Measurements from ENCODE around the gene CEMP1. TPM values are rescaled to one million over a fixed set of nuclear protein-coding genes. Genes with fewer than 3 reads are reported as not detected.
A peak's percentile ranks its signal among the peaks of the same experiment; 100 is the strongest.
"Not testable (repeated sequence)": the region's sequence is repeated elsewhere in the genome, so short reads cannot be mapped to it uniquely, and the experiment has no call there.

Gene CEMP1
- 1 to 10 TPM; 1.6 to 2.1 TPM for total RNA-seq
- polyA plus RNA-seq, result 1 to 10 TPM in 2 of 3 donors, under 1 TPM in 1; 0.81 to 6.0 (median 2.8) TPM
- total RNA-seq, result 0.06 to 3.9 (median 0.56) reads per million in 6 experiments

DNA sequence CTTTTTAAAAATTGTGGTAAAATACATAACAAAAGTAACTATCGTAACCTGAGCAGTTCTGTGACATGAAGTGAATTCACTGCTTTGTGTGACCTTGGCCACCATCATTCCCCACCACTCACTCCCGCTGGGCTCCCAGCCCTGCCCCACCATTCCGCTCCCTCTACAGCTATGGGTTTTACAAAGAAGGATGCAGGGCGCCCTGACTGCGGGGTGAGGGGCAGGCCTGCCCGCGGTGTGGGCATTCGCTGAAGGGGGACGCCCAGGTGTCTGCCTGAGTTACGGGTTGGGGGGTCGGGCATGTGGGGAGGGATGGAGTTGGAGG lies at the start of gene CEMP1:
TSS of gene CEMP1 (minus strand) at position 38 of the 325 bp plus-strand sequence. CDS start 335 bp downstream, outside the sequence.
- peaks cover 9 to 31% (median 19%) of the 10 kb centered on the region in 4 donors for H3K4me1 Mint-ChIP-seq

GRCh38 chr16:2580818-2581217 lies 49.6 kb upstream of the CEMP1 start:
- H3K27me3 Mint-ChIP-seq, H3K4me3 Mint-ChIP-seq, ATAC-seq, DNase-seq, H3K27ac Mint-ChIP-seq, H3K9me3 Mint-ChIP-seq, POLR2A ChIA-PET, H3K4me1 Mint-ChIP-seq: not testable (repeated sequence)
- H3K36me3 Mint-ChIP-seq, result peaks cover 0 to 11% (median 0%) of the 10 kb centered on the region in 3 donors

More for the DNA sequence above, at the start of gene CEMP1:
- Mint-ChIP-seq H3K4me3 (peak within 1 kb of the TSS; percentile 92 to 100 (median 96)), H3K36me3 (peaks cover 0 to 7% (median 0%) of the 10 kb centered on the region in 3 donors), H3K27ac (peak within 1 kb of the TSS; percentile 92 to 100 (median 99)), H3K9me3 (no peaks in the 10 kb centered on the region), H3K27me3 (peaks cover 0 to 3% (median 0%) of the 10 kb centered on the region in 5 donors)
- DNase-seq (no peak), ATAC-seq (no peak)
- POLR2A ChIA-PET, result interaction anchor here (0.6 to 10.6 kb wide), 5 partner anchors 12 to 142 kb away, joined by 3 to 146 read pairs (median 4); partner anchors contain the start of genes AMDHD2 and ATP6V0C

GRCh38 chr16:2580143-2580542 lies 48.9 kb upstream of the CEMP1 start:
- POLR2A ChIA-PET, H3K36me3 Mint-ChIP-seq, H3K9me3 Mint-ChIP-seq, H3K4me3 Mint-ChIP-seq, H3K4me1 Mint-ChIP-seq, H3K27ac Mint-ChIP-seq, H3K27me3 Mint-ChIP-seq: not testable (repeated sequence)
- DNase-seq (peak in 2 of 10 donors; percentile 20 to 31), ATAC-seq (peak; percentile 54 to 85)

GRCh38 chr16:2578905-2579304 lies 47.7 kb upstream of the CEMP1 start:
- H3K27me3 Mint-ChIP-seq, H3K4me1 Mint-ChIP-seq, H3K27ac Mint-ChIP-seq, H3K4me3 Mint-ChIP-seq, POLR2A ChIA-PET, H3K9me3 Mint-ChIP-seq, H3K36me3 Mint-ChIP-seq, DNase-seq, ATAC-seq: not testable (repeated sequence)

- POLR2A ChIA-PET, H3K9me3 Mint-ChIP-seq, H3K4me3 Mint-ChIP-seq, H3K4me1 Mint-ChIP-seq, H3K36me3 Mint-ChIP-seq, H3K27me3 Mint-ChIP-seq, DNase-seq, ATAC-seq, H3K27ac Mint-ChIP-seq: not testable (repeated sequence)
Observed at GRCh38 chr16:2577044-2577443, 45.8 kb upstream of the CEMP1 start.

DNA sequence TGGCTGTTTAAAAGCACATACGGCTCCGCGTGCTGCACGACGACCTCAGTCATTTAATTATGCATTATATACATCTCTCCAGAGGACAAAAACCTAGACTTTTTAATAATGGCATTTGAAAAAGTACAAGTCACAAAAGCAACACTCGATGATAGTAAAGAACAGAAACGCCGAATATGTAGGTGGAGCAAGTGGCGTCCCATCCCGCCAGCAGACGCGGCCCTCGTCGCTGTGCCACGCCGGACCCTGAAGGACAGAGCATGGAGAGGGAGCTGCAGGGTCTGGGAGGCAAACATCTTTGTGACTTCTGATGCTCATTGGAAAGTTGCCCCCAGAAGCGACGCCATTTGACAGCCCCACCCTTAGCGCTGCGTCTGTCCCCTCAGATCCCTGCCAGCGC lies 44.6 kb upstream of the CEMP1 start:
- POLR2A ChIA-PET, H3K4me3 Mint-ChIP-seq: not testable (repeated sequence)

DNA sequence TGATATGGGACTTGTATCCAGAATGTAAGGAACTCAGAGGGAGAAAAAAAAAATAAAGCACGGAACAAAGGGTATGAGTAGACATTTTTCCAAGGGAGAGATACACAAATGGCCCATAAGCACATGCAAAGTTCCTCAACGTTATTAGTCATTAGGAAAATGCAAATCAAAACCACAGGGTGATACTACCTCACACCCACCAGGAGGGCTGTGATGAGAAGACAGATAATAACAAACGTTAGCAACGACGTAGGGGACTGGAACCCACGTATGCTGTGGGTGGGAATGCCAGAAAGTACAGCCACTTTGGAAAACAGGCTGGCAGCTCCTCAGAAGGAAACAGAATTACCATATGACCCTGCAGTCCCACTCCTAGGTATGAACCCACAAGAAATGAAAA lies 41.5 kb upstream of the CEMP1 start:
- DNase-seq, H3K27me3 Mint-ChIP-seq, ATAC-seq, H3K4me1 Mint-ChIP-seq, H3K36me3 Mint-ChIP-seq, H3K9me3 Mint-ChIP-seq, H3K4me3 Mint-ChIP-seq, H3K27ac Mint-ChIP-seq, POLR2A ChIA-PET: not testable (repeated sequence)

More for the DNA sequence above, 44.6 kb upstream of the CEMP1 start:
- not testable (repeated sequence) for H3K27me3 Mint-ChIP-seq, H3K36me3 Mint-ChIP-seq, H3K9me3 Mint-ChIP-seq, ATAC-seq, DNase-seq, H3K27ac Mint-ChIP-seq, H3K4me1 Mint-ChIP-seq

- H3K4me1 Mint-ChIP-seq, H3K9me3 Mint-ChIP-seq, H3K4me3 Mint-ChIP-seq, DNase-seq, ATAC-seq, H3K27me3 Mint-ChIP-seq, H3K27ac Mint-ChIP-seq, POLR2A ChIA-PET, H3K36me3 Mint-ChIP-seq: not testable (repeated sequence)
Observed at GRCh38 chr16:2568573-2568972, 37.4 kb upstream of the CEMP1 start.

DNA sequence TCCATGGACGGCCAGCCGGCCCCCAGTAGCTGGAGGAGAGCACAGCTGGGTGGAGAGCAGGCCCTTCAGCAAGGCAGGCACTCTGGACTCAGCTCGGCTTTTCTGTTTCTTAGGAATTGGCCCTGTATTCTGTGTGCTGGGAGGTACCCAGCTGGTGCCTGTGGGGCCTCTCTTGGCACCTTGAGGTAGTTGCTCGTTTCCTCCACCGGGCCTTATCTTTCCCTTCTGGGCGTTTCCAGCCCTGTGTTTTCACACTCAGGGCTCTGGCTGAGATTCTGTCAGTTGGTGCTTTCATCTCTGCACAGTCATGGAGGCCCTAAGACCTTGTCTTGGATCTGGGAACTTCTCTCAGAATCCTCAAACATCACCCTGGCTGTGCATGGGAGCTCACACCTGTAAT lies 36.3 kb upstream of the CEMP1 start:
- H3K27ac Mint-ChIP-seq, DNase-seq, POLR2A ChIA-PET, H3K27me3 Mint-ChIP-seq, H3K4me1 Mint-ChIP-seq, ATAC-seq, H3K9me3 Mint-ChIP-seq, H3K36me3 Mint-ChIP-seq, H3K4me3 Mint-ChIP-seq: not testable (repeated sequence)

DNA sequence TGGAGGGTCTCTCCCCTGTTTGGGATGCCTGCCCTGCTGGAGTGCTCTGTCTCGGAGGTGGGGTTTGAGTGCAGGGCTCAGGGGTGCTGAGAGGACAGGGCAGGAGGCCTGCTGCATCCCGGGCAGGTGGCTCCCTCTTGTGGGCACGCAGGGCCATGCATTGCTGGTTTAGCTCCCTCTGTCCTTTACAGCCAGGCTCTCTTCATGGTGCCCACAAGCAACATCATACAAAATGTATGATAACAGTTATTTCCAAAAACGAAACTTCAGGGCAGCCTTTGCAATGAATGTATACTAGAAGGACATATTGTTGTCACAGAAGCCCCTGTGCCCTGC lies 29.6 kb upstream of the CEMP1 start:
- H3K4me1 Mint-ChIP-seq, H3K9me3 Mint-ChIP-seq, H3K4me3 Mint-ChIP-seq, H3K27me3 Mint-ChIP-seq, H3K36me3 Mint-ChIP-seq, H3K27ac Mint-ChIP-seq, POLR2A ChIA-PET: not testable (repeated sequence)
- ATAC-seq (peak; percentile 98), DNase-seq (peak; percentile 45 to 83 (median 61))

GRCh38 chr16:2560131-2560797 lies 29.1 kb upstream of the CEMP1 start:
- H3K27me3 Mint-ChIP-seq, H3K4me3 Mint-ChIP-seq, DNase-seq, H3K36me3 Mint-ChIP-seq, H3K27ac Mint-ChIP-seq, POLR2A ChIA-PET, H3K4me1 Mint-ChIP-seq, H3K9me3 Mint-ChIP-seq: not testable (repeated sequence)
- ATAC-seq, result peak in 1 of 2 donors; percentile 19

DNA sequence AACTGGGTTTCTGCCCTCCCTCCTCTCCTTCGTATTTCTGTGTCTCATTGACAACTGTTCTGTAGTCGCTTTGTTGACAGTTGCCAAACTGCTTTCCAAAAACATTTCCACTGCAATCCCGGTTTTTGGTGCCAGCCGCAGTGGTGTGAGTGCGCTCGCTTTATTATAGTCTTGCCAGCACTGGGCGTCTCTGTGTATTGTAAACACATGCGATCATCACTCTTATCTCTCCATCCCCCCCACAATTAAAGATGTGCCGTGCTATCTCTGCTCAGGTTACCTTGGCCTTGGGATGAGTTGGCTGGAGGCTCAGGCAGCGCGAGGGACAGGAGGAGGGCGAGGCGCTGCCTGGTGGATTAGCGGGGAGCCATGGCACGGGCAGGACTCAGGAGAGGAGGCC lies 25.9 kb upstream of the CEMP1 start:
- H3K27me3 Mint-ChIP-seq, ATAC-seq, H3K4me1 Mint-ChIP-seq, H3K4me3 Mint-ChIP-seq, H3K27ac Mint-ChIP-seq, H3K36me3 Mint-ChIP-seq, H3K9me3 Mint-ChIP-seq, POLR2A ChIA-PET, DNase-seq: not testable (repeated sequence)

GRCh38 chr16:2554709-2555425 lies 23.7 kb upstream of the CEMP1 start:
- H3K27ac Mint-ChIP-seq, ATAC-seq, H3K4me1 Mint-ChIP-seq, POLR2A ChIA-PET, H3K36me3 Mint-ChIP-seq, H3K4me3 Mint-ChIP-seq, DNase-seq, H3K27me3 Mint-ChIP-seq, H3K9me3 Mint-ChIP-seq: not testable (repeated sequence)

All from naive thymus-derived CD8-positive, alpha-beta T cell (primary cell).